HG03097 (cell line): ENCODE results near the gene ANKRD28.
"Not testable (repeated sequence)": the region's sequence is repeated elsewhere in the genome, so short reads cannot be mapped to it uniquely, and the experiment has no call there.

Experiments used
- ATAC-seq: cut with Tn5 transposase; IDR thresholded peaks from one replicate; pipeline ENCODE4 v1.9.1; 2021; ENCODE audit not compliant: unreplicated experiment, low FRiP score

Gene ANKRD28

GRCh38 chr3:15778332-15778858, 19.4 kb downstream of the ANKRD28 start:
- ATAC-seq: no peak

GRCh38 chr3:15774931-15775560, 22.7 kb downstream of the ANKRD28 start:
- peak; percentile 41 for ATAC-seq

GRCh38 chr3:15771444-15771843, 26.3 kb downstream of the ANKRD28 start:
- no peak for ATAC-seq

GRCh38 chr3:15769256-15769915, 28.4 kb downstream of the ANKRD28 start:
- no peak for ATAC-seq

GRCh38 chr3:15768421-15769255, 29.1 kb downstream of the ANKRD28 start:
- ATAC-seq: peak; percentile 81

- no peak for ATAC-seq
These were observed 31.4 kb downstream of the ANKRD28 start for GRCh38 chr3:15766406-15766805.

GRCh38 chr3:15758295-15758694, 39.5 kb downstream of the ANKRD28 start:
- ATAC-seq: no peak

GRCh38 chr3:15757824-15758223, 40.0 kb downstream of the ANKRD28 start:
- no peak for ATAC-seq

GRCh38 chr3:15756505-15756904, 41.3 kb downstream of the ANKRD28 start:
- ATAC-seq: no peak

- no peak for ATAC-seq
These were observed 42.0 kb downstream of the ANKRD28 start for GRCh38 chr3:15755780-15756179.

- no peak for ATAC-seq
These were observed 42.6 kb downstream of the ANKRD28 start for GRCh38 chr3:15755181-15755580.

- ATAC-seq: no peak
These were observed 43.7 kb downstream of the ANKRD28 start for GRCh38 chr3:15754047-15754446.

GRCh38 chr3:15753056-15753710, 44.6 kb downstream of the ANKRD28 start:
- no peak for ATAC-seq

- ATAC-seq: no peak
These were observed 46.9 kb downstream of the ANKRD28 start for GRCh38 chr3:15750879-15751278.

- ATAC-seq: no peak
These were observed 47.6 kb downstream of the ANKRD28 start for GRCh38 chr3:15750143-15750542.

GRCh38 chr3:15745896-15746295, 51.9 kb downstream of the ANKRD28 start:
- not testable (repeated sequence) for ATAC-seq

GRCh38 chr3:15744176-15744575, 53.6 kb downstream of the ANKRD28 start:
- no peak for ATAC-seq

GRCh38 chr3:15743587-15744009, 54.2 kb downstream of the ANKRD28 start:
- ATAC-seq: no peak

- not testable (repeated sequence) for ATAC-seq
These were observed 55.5 kb downstream of the ANKRD28 start for GRCh38 chr3:15742236-15742635.

- ATAC-seq: not testable (repeated sequence)
These were observed 59.2 kb downstream of the ANKRD28 start for GRCh38 chr3:15738616-15739005.

GRCh38 chr3:15731024-15731423, 66.8 kb downstream of the ANKRD28 start:
- no peak for ATAC-seq
